H1 (cell line): ENCODE results near the gene LAMC3. TPM values are rescaled to one million over a fixed set of nuclear protein-coding genes. Genes with fewer than 3 reads are reported as not detected.

Experiments used
- CTCF ChIA-PET: fragments of 300-600 bp; sonication (Branson Sonifier 250); formaldehyde crosslinking; loops from one replicate; lab custom pipeline; 2021; ENCODE audit not compliant: partially characterized antibody; lab: Charles Lee
- POLR2A ChIA-PET: fragments of 300-600 bp; sonication (Branson Sonifier 250); formaldehyde crosslinking; loops from one replicate; lab custom pipeline; 2021; ENCODE audit warnings: inconsistent platforms; ENCODE audit not compliant: partially characterized antibody; lab: Charles Lee
- DNase-seq, 2 experiments: peaks; one replicate each; pipeline versions ENCODE4 v3.0.0 to v3.0.0-alpha.2; 2010 to 2022; ENCODE audit warnings: low spot score in 2 of 2, low read depth in 1 of 2, mixed read lengths in 1 of 2
- FAIRE-seq: peaks from 2 replicates; lab custom pipeline; 2011; peaks lifted over from hg19 to GRCh38; lab: Jason Lieb, UNC
- H2AFZ ChIP-seq: 2 replicates; pipeline ENCODE4 v1.8.1; 2012; ENCODE audit warnings: low read length, inconsistent platforms
- H2AK5ac ChIP-seq: 2 replicates; pipeline ENCODE4 v1.6.1; 2013; ENCODE audit warnings: low read depth, low read length
- H2BK120ac ChIP-seq: replicated peaks from 2 replicates; pipeline ENCODE3; 2013; ENCODE audit warnings: low read depth, low read length, inconsistent platforms
- H2BK12ac ChIP-seq: 2 replicates; pipeline ENCODE4 v1.6.1; 2013; ENCODE audit warnings: low read depth, low read length
- H2BK15ac ChIP-seq: 2 replicates; pipeline ENCODE4 v1.6.1; 2013; ENCODE audit warnings: low read length
- H2BK20ac ChIP-seq: 2 replicates; pipeline ENCODE4 v1.6.1; 2013; ENCODE audit warnings: low read length
- H2BK5ac ChIP-seq: 2 replicates; pipeline ENCODE4 v1.6.1; 2013; ENCODE audit warnings: low read depth, low read length
- H3K14ac ChIP-seq: 2 replicates; pipeline ENCODE4 v1.6.1; 2013; ENCODE audit warnings: inconsistent platforms; ENCODE audit not compliant: insufficient read length
- H3K18ac ChIP-seq: 2 replicates; pipeline ENCODE4 v1.6.1; 2013; ENCODE audit warnings: low read length; ENCODE audit errors: extremely low read depth
- H3K23ac ChIP-seq: 2 replicates; pipeline ENCODE4 v1.6.1; 2013; ENCODE audit warnings: inconsistent platforms; ENCODE audit not compliant: insufficient read length
- H3K23me2 ChIP-seq: 2 replicates; pipeline ENCODE4 v1.6.1; 2013; ENCODE audit warnings: low read depth, low read length
- H3K27ac ChIP-seq: 2 replicates; pipeline ENCODE4 v1.6.1; 2011; ENCODE audit warnings: low read depth, low read length, inconsistent platforms
- H3K27me3 ChIP-seq, 4 experiments: replicated peaks in 1 of 4; 1 replicate in 1 of 4; 2 replicates in 3 of 4; pipeline versions ENCODE4 v1.6.1 to v1.8.1; 2011 to 2013; ENCODE audit warnings: low read length in 3 of 4, mild to moderate bottlenecking in 3 of 4, inconsistent platforms in 2 of 4, mixed read lengths in 2 of 4, moderate library complexity in 1 of 4; ENCODE audit not compliant: control insufficient read depth in 3 of 4, insufficient read depth in 3 of 4; ENCODE audit errors: extremely low read depth in 1 of 4
- H3K36me3 ChIP-seq, 4 experiments: 2 replicates each; pipeline versions ENCODE4 v1.6.1 to v1.8.1; 2011 to 2013; ENCODE audit warnings: mild to moderate bottlenecking in 4 of 4, low read length in 3 of 4, moderate library complexity in 2 of 4, control low read depth in 1 of 4, inconsistent platforms in 1 of 4; ENCODE audit not compliant: insufficient read depth in 4 of 4, control insufficient read depth in 2 of 4
- H3K4ac ChIP-seq: replicated peaks from 2 replicates; pipeline ENCODE3; 2013; ENCODE audit warnings: low read length, low read depth, mixed read lengths, inconsistent platforms; ENCODE audit not compliant: insufficient read length
- H3K4me1 ChIP-seq, 4 experiments: replicated peaks in 1 of 4; 1 replicate in 1 of 4; 2 replicates in 3 of 4; pipeline versions ENCODE4 v1.6.1 to v1.8.1; 2011 to 2013; ENCODE audit warnings: low read length in 3 of 4, inconsistent platforms in 2 of 4, mixed read lengths in 1 of 4; ENCODE audit not compliant: insufficient read depth in 4 of 4, control insufficient read depth in 3 of 4
- H3K4me2 ChIP-seq, 2 experiments: 2 replicates each; pipeline versions ENCODE4 v1.6.1 to v1.8.1; 2011 to 2013; ENCODE audit warnings: low read depth in 2 of 2, low read length in 2 of 2, control low read depth in 1 of 2, inconsistent platforms in 1 of 2, mild to moderate bottlenecking in 1 of 2; ENCODE audit not compliant: insufficient read depth in 1 of 2
- H3K4me3 ChIP-seq, 4 experiments: fragments of 200-600, 300-600 bp in 1 of 4; sonication (generic), shearing (Covaris generic), sonication (Bioruptor Twin) in 1 of 4; 2 replicates each; pipeline versions ENCODE4 v1.5.1 to v1.8.1; 2011 to 2016; ENCODE audit warnings: low read length in 4 of 4, low read depth in 3 of 4, control low read depth in 2 of 4, inconsistent platforms in 2 of 4, mild to moderate bottlenecking in 2 of 4, mixed read lengths in 1 of 4, moderate library complexity in 1 of 4; ENCODE audit not compliant: insufficient read depth in 2 of 4; ENCODE audit errors: extremely low read depth in 1 of 4
- H3K56ac ChIP-seq: replicated peaks from 2 replicates; pipeline ENCODE3; 2013; ENCODE audit warnings: low read depth, mild to moderate bottlenecking, mixed read lengths, low read length, inconsistent platforms; ENCODE audit not compliant: insufficient read length
- H3K79me1 ChIP-seq: 2 replicates; pipeline ENCODE4 v1.6.1; 2013; ENCODE audit warnings: low read depth, low read length, control low read depth
- H3K79me2 ChIP-seq, 2 experiments: 2 replicates each; pipeline versions ENCODE4 v1.6.1 to v1.8.1; 2012 to 2013; ENCODE audit warnings: low read length in 2 of 2, mild to moderate bottlenecking in 2 of 2, inconsistent platforms in 1 of 2; ENCODE audit not compliant: insufficient read depth in 2 of 2, control insufficient read depth in 1 of 2
- H3K9ac ChIP-seq, 4 experiments: replicated peaks in 1 of 4; 1 replicate in 1 of 4; 2 replicates in 3 of 4; pipeline versions ENCODE4 v1.6.1 to v1.8.1; 2011 to 2013; ENCODE audit warnings: low read depth in 3 of 4, low read length in 3 of 4, control low read depth in 2 of 4, mild to moderate bottlenecking in 2 of 4, moderate library complexity in 2 of 4, inconsistent platforms in 1 of 4; ENCODE audit errors: extremely low read depth in 1 of 4
- H3K9me3 ChIP-seq, 2 experiments: 2 replicates each; pipeline versions ENCODE4 v1.6.1 to v1.8.1; 2012 to 2013; ENCODE audit warnings: mild to moderate bottlenecking in 2 of 2, moderate library complexity in 2 of 2, control low read depth in 1 of 2, inconsistent platforms in 1 of 2, low read depth in 1 of 2, low read length in 1 of 2, mixed read lengths in 1 of 2; ENCODE audit not compliant: insufficient read depth in 2 of 2
- H4K20me1 ChIP-seq, 2 experiments: replicated peaks in 1 of 2; 2 replicates each; pipeline versions ENCODE3 to v1.8.1; 2011 to 2013; ENCODE audit warnings: inconsistent platforms in 2 of 2, low read length in 2 of 2, mild to moderate bottlenecking in 1 of 2; ENCODE audit not compliant: insufficient read depth in 2 of 2, control insufficient read depth in 1 of 2
- H4K5ac ChIP-seq: 2 replicates; pipeline ENCODE4 v1.6.1; 2013; ENCODE audit warnings: low read length, low read depth, mixed read lengths, inconsistent platforms; ENCODE audit not compliant: insufficient read length
- H4K8ac ChIP-seq: 2 replicates; pipeline ENCODE4 v1.8.0; 2013; ENCODE audit warnings: mild to moderate bottlenecking, moderate library complexity, low read length, inconsistent platforms; ENCODE audit not compliant: insufficient read depth; ENCODE audit errors: extremely low read depth
- H4K91ac ChIP-seq: replicated peaks from 2 replicates; pipeline ENCODE3; 2013; ENCODE audit warnings: low read length, mixed read lengths, inconsistent platforms; ENCODE audit not compliant: insufficient read length
- ASH2L ChIP-seq: fragments of 200-600, 300-600 bp; sonication (generic); IDR thresholded peaks from one replicate; pipeline ENCODE4 v1.7.1; 2017; ENCODE audit warnings: low read length
- ATF3 ChIP-seq: IDR thresholded peaks from 2 replicates; pipeline ENCODE4 v1.6.1; 2011; ENCODE audit warnings: low read depth, mild to moderate bottlenecking, low read length; ENCODE audit not compliant: insufficient read depth
- CEBPB ChIP-seq: IDR thresholded peaks from 2 replicates; pipeline ENCODE4 v1.6.1; 2012; ENCODE audit warnings: low read depth, low read length
- E2F6 ChIP-seq: IDR thresholded peaks from 2 replicates; pipeline ENCODE4 v1.6.1; 2012; ENCODE audit warnings: inconsistent platforms
- EGR1 ChIP-seq: IDR thresholded peaks from 2 replicates; pipeline ENCODE4 v1.6.1; 2011; ENCODE audit warnings: low read depth, low read length, borderline replicate concordance
- EZH2 ChIP-seq: fragments of 200-600 bp; sonication (generic); IDR thresholded peaks from 2 replicates; pipeline ENCODE4 v1.7.1; 2012; ENCODE audit warnings: low read depth, mild to moderate bottlenecking, moderate library complexity, low read length, inconsistent platforms; ENCODE audit not compliant: severe bottlenecking
- PHF8 ChIP-seq: fragments of 200-600 bp; sonication (generic); conservative IDR thresholded peaks from 2 replicates; pipeline ENCODE4 v1.7.1; 2012; ENCODE audit warnings: low read depth, mild to moderate bottlenecking, inconsistent platforms, low read length, moderate library complexity
- SP1 ChIP-seq: IDR thresholded peaks from 2 replicates; pipeline ENCODE4 v1.6.1; 2011; ENCODE audit warnings: low read depth, low read length
- SP2 ChIP-seq: IDR thresholded peaks from 2 replicates; pipeline ENCODE4 v1.6.1; 2012; ENCODE audit warnings: mild to moderate bottlenecking, low read length, inconsistent platforms
- SUZ12 ChIP-seq: fragments of 200-600 bp; sonication (generic); IDR thresholded peaks from 2 replicates; pipeline ENCODE4 v1.6.1; 2012; ENCODE audit warnings: mild to moderate bottlenecking, inconsistent platforms, low read length, moderate library complexity, mixed read lengths
- TAF1 ChIP-seq: IDR thresholded peaks from 2 replicates; pipeline ENCODE4 v1.6.1; 2011; ENCODE audit warnings: mild to moderate bottlenecking, low read depth, low read length
- TEAD4 ChIP-seq: IDR thresholded peaks from 2 replicates; pipeline ENCODE4 v1.6.1; 2012; ENCODE audit warnings: low read depth, low read length, inconsistent platforms, mixed read lengths
- WGBS, 2 experiments: shearing (Covaris generic) in 1 of 2; methylation state at CpG; one replicate each; pipeline versions ENCODE4 v1.1.6 to v1.1.7; 2013 to 2015; ENCODE audit warnings: low lambda C conversion rate in 2 of 2, mixed read lengths in 2 of 2, inconsistent platforms in 1 of 2, low coverage in 1 of 2, missing lambda C conversion rate in 1 of 2; ENCODE audit not compliant: insufficient replicate concordance in 2 of 2, insufficient coverage in 1 of 2, insufficient read length in 1 of 2; ENCODE audit errors: extremely low coverage in 1 of 2, missing lambda C conversion rate in 1 of 2; 5-methylcytosine and 5-hydroxymethylcytosine counted together
- polyA plus RNA-seq, 7 experiments: library from polyadenylated mRNA; depleted of rRNA in 3 of 7; stranded (reverse) in 5 of 7; unstranded in 2 of 7; fragments of >200 nt in 5 of 7; fragments of 200-250 nt in 2 of 7; gene quantifications; 1 replicate in 5 of 7; 2 replicates in 1 of 7; 4 replicates in 1 of 7; pipeline versions ENCODE4 v1.2.1 to v1.2.3, GENCODE V29; 2011 to 2013; ENCODE audit warnings: missing spikeins in 2 of 7, mixed read lengths in 2 of 7
- total RNA-seq: library from RNA; stranded (reverse); fragmentation: NEBNext Ultra II Directional; extraction: Animal tissue kit (Norgen Biotek cat#: 25700); gene quantifications from 2 replicates; pipeline ENCODE4 v1.2.1, GENCODE V29; 2021
- TF ChIP-seq, protein P1 (sequence below): IDR thresholded peaks from 2 replicates; pipeline ENCODE4 v1.6.1; 2012; ENCODE audit warnings: inconsistent platforms

Gene LAMC3
- total and polyA plus RNA-seq, 2 of the 8 experiments (the other 6 are each of a cell fraction or from before 2014, with no cell fraction given) = 9.3 to 12.3 TPM

DNA sequence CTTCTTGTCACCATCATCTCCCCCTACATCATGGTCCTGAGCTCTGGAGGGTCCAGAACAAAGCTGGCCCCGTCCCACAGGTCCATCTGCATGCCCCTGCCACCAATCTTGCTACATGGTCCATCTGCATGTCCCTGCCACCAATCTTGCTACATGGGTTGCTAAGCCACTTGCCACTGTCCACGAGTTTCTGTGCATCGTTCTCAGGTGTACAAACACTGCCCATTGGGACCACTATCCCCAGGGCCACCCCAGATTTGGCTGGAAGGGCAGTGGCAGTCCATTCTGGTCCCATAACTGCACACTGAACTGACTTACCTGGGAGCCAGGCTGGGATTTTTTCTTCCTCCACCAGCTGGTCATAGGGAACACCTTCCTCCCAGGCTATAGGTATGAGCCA lies 8.0 kb upstream of the LAMC3 start:
- Histone ChIP-seq H3K4ac (no peak overlapping the region), H4K91ac (no peak overlapping the region), H3K9me3 (no peaks in the 10 kb centered on the region), H3K27ac (no peak overlapping the region), H4K20me1 (peaks cover 1 to 6% of the 10 kb centered on the region in 2 experiments), H2BK120ac (no peak overlapping the region), H3K27me3 (peaks cover 0 to 9% (median 4%) of the 10 kb centered on the region in 4 experiments; a peak in 3 of 7 replicates), H3K9ac (no peak overlapping the region), H3K14ac (no peak overlapping the region), H3K36me3 (no peaks in the 10 kb centered on the region), H3K4me3 (no peak overlapping the region), H3K56ac (no peak overlapping the region), H2BK5ac (no peak overlapping the region), H3K4me1 (peaks cover 0 to 2% (median under 1%) of the 10 kb centered on the region in 4 experiments; a peak in 3 of 7 replicates), H2BK15ac (no peak overlapping the region), H2AFZ (no peak overlapping the region), H3K4me2 (no peak overlapping the region), H2AK5ac (no peak overlapping the region), H3K23ac (no peak overlapping the region), H3K23me2 (peaks cover 6% of the 10 kb centered on the region; the same call in 1 of the 2 replicates), H3K79me1 (no peaks in the 10 kb centered on the region), H3K79me2 (no peaks in the 10 kb centered on the region), H4K8ac (no peak overlapping the region), H3K18ac (no peak overlapping the region), H2BK20ac (no peak overlapping the region), H4K5ac (no peak overlapping the region), H2BK12ac (no peak overlapping the region)
- CTCF ChIA-PET = interaction anchor here (0.7 to 9.1 kb wide), 10 partner anchors 7 to 134 kb away, joined by 3 to 69 read pairs (median 5); partner anchors contain the start of gene LAMC3
- no peak for DNase-seq
- WGBS, 2 experiments = 90% methylated on average over 3 of the region's 3 CpGs; no CpG with 5 or more reads in 1 of the 2 experiments
- FAIRE-seq = no peak
- POLR2A ChIA-PET = interaction anchor here (1.1 kb wide), 1 partner anchor 23 kb away, joined by 3 read pairs; no protein-coding TSS in a partner anchor
- TF ChIP-seq SP1 = no peak
- TF ChIP-seq E2F6 = no peak
- TF ChIP-seq EGR1 = no peak
- no peak for TF ChIP-seq SUZ12
- TF ChIP-seq ASH2L = no peak
- no peak for TF ChIP-seq CEBPB
- no peak for TF ChIP-seq TEAD4
- no peak for TF ChIP-seq TAF1
- TF ChIP-seq PHF8 = no peak
- no peak for TF ChIP-seq ATF3
- TF ChIP-seq SP2 = no peak
- TF ChIP-seq, protein P1, sequence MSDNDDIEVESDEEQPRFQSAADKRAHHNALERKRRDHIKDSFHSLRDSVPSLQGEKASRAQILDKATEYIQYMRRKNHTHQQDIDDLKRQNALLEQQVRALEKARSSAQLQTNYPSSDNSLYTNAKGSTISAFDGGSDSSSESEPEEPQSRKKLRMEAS = no peak
- no peak for TF ChIP-seq EZH2
